HL-60 (cell line): ENCODE results near the gene KIRREL1.

ENCODE experiments used
- GABPA ChIP-seq: IDR thresholded peaks from 2 replicates; pipeline ENCODE4 v1.6.1; 2012; ENCODE audit warnings: low read depth
- POLR2AphosphoS5 ChIP-seq: IDR thresholded peaks from 2 replicates; pipeline ENCODE4 v1.6.1; 2012; ENCODE audit warnings: low read depth
- SPI1 ChIP-seq: IDR thresholded peaks from 2 replicates; pipeline ENCODE4 v1.6.1; 2012; ENCODE audit warnings: low read depth, mild to moderate bottlenecking, borderline replicate concordance
- TF ChIP-seq, protein P1 (sequence below): IDR thresholded peaks from one replicate; pipeline ENCODE4 v1.5.1; 2011; ENCODE audit warnings: low read length, control low read depth, inconsistent platforms; ENCODE audit not compliant: insufficient read depth
- TF ChIP-seq, protein P2 (sequence below): IDR thresholded peaks from 2 replicates; pipeline ENCODE4 v1.6.1; 2012; ENCODE audit warnings: low read depth; ENCODE audit not compliant: insufficient replicate concordance

DNA sequence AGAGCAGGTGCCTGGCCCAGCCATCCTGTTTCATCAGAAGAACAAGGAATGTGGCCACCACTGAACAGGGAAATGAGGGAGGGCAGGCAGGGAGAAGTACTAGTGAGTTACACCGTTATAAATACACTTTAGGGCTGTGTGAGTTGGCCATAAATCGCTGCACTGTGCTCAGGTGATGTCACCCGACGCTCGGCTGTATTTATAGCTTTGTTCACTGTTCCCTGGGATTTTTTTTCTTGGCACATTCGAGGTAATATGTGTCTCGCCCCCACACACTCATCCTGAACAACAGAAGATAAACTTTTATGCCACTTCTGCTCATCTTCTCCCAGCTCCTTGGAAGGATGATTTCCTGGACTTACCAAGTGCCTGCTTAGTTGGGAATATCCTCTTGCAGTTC is 9.0 kb upstream of the KIRREL1 start:
- TF ChIP-seq, protein P1, sequence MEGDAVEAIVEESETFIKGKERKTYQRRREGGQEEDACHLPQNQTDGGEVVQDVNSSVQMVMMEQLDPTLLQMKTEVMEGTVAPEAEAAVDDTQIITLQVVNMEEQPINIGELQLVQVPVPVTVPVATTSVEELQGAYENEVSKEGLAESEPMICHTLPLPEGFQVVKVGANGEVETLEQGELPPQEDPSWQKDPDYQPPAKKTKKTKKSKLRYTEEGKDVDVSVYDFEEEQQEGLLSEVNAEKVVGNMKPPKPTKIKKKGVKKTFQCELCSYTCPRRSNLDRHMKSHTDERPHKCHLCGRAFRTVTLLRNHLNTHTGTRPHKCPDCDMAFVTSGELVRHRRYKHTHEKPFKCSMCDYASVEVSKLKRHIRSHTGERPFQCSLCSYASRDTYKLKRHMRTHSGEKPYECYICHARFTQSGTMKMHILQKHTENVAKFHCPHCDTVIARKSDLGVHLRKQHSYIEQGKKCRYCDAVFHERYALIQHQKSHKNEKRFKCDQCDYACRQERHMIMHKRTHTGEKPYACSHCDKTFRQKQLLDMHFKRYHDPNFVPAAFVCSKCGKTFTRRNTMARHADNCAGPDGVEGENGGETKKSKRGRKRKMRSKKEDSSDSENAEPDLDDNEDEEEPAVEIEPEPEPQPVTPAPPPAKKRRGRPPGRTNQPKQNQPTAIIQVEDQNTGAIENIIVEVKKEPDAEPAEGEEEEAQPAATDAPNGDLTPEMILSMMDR = no peak
- TF ChIP-seq, protein P2, sequence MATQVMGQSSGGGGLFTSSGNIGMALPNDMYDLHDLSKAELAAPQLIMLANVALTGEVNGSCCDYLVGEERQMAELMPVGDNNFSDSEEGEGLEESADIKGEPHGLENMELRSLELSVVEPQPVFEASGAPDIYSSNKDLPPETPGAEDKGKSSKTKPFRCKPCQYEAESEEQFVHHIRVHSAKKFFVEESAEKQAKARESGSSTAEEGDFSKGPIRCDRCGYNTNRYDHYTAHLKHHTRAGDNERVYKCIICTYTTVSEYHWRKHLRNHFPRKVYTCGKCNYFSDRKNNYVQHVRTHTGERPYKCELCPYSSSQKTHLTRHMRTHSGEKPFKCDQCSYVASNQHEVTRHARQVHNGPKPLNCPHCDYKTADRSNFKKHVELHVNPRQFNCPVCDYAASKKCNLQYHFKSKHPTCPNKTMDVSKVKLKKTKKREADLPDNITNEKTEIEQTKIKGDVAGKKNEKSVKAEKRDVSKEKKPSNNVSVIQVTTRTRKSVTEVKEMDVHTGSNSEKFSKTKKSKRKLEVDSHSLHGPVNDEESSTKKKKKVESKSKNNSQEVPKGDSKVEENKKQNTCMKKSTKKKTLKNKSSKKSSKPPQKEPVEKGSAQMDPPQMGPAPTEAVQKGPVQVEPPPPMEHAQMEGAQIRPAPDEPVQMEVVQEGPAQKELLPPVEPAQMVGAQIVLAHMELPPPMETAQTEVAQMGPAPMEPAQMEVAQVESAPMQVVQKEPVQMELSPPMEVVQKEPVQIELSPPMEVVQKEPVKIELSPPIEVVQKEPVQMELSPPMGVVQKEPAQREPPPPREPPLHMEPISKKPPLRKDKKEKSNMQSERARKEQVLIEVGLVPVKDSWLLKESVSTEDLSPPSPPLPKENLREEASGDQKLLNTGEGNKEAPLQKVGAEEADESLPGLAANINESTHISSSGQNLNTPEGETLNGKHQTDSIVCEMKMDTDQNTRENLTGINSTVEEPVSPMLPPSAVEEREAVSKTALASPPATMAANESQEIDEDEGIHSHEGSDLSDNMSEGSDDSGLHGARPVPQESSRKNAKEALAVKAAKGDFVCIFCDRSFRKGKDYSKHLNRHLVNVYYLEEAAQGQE = no peak
- TF ChIP-seq GABPA = no peak
- TF ChIP-seq POLR2AphosphoS5 = no peak
- TF ChIP-seq SPI1 = no peak
